Activated naive CD8-positive, alpha-beta T cell treated with anti-CD3 and anti-CD28 coated beads, Interleukin-2, amount 10 ng/mL, durations not matched to agents 7 days and 5 days (primary cell): Measurements from ENCODE around the gene RHOU. TPM values are rescaled to one million over a fixed set of nuclear protein-coding genes. Genes with fewer than 3 reads are reported as not detected.
"Not testable (repeated sequence)": the region's sequence is repeated elsewhere in the genome, so short reads cannot be mapped to it uniquely, and the experiment has no call there.

Experiments used
- ATAC-seq: fragments of 150-1000 bp; cut with Tn5 transposase; one replicate; pipeline ENCODE4 v1.10.0; 2021; ENCODE audit warnings: low read depth, moderate library complexity
- POLR2A ChIA-PET: fragments of 350-600 bp; sonication (Branson Sonifier 250); formaldehyde crosslinking; loops from one replicate; lab custom pipeline; 2021; ENCODE audit warnings: antibody characterized with exemption; lab: Charles Lee
- DNase-seq: peaks from one replicate; pipeline ENCODE4 v3.0.0; 2021
- H3K27ac Mint-ChIP-seq: one replicate; pipeline ENCODE4 v1.8.0; 2022; ENCODE audit warnings: mild to moderate bottlenecking, mixed read lengths
- H3K27me3 Mint-ChIP-seq: one replicate; pipeline ENCODE4 v1.8.0; 2022; ENCODE audit warnings: mild to moderate bottlenecking, moderate library complexity, mixed read lengths
- H3K36me3 Mint-ChIP-seq: one replicate; pipeline ENCODE4 v1.8.0; 2021; ENCODE audit warnings: mild to moderate bottlenecking, mixed read lengths
- H3K4me1 Mint-ChIP-seq: one replicate; pipeline ENCODE4 v1.8.0; 2021; ENCODE audit warnings: mixed read lengths
- H3K4me3 Mint-ChIP-seq: one replicate; pipeline ENCODE4 v1.8.0; 2022; ENCODE audit warnings: mild to moderate bottlenecking, moderate library complexity, mixed read lengths
- H3K9me3 Mint-ChIP-seq: one replicate; pipeline ENCODE4 v1.8.0; 2021; ENCODE audit warnings: mixed read lengths
- total RNA-seq, 2 experiments: library from RNA; stranded (reverse); gene quantifications; one replicate each; pipeline ENCODE4 v1.2.3, GENCODE V29; 2021

RHOU gene
- total RNA-seq, 2 experiments from 2014 or later = 7.5 to 7.7 TPM

GRCh38 chr1:228775946-228776345 lies 40.7 kb downstream of the RHOU start:
- DNase-seq, H3K27ac Mint-ChIP-seq, H3K36me3 Mint-ChIP-seq, H3K9me3 Mint-ChIP-seq, H3K27me3 Mint-ChIP-seq, POLR2A ChIA-PET, ATAC-seq, H3K4me3 Mint-ChIP-seq: not testable (repeated sequence)
- H3K4me1 Mint-ChIP-seq = peaks cover 12% of the 10 kb centered on the region

GRCh38 chr1:228776449-228776848 lies 41.2 kb downstream of the RHOU start:
- ATAC-seq = no peak

GRCh38 chr1:228777236-228777635 lies 42.0 kb downstream of the RHOU start:
- ATAC-seq (no peak), DNase-seq (no peak)
- H3K27me3 Mint-ChIP-seq = peaks cover 6% of the 10 kb centered on the region
- H3K4me1 Mint-ChIP-seq = peaks cover 12% of the 10 kb centered on the region
- no peak overlapping the region for H3K4me3 Mint-ChIP-seq
- no peak overlapping the region for H3K27ac Mint-ChIP-seq
- H3K36me3 Mint-ChIP-seq = no peaks in the 10 kb centered on the region
- no peaks in the 10 kb centered on the region for H3K9me3 Mint-ChIP-seq
- POLR2A ChIA-PET = no interaction called here

More at GRCh38 chr1:228776449-228776848, 41.2 kb downstream of the RHOU start:
- Mint-ChIP-seq H3K4me1 (peaks cover 12% of the 10 kb centered on the region), H3K27me3 (peaks cover 9% of the 10 kb centered on the region), H3K36me3 (no peaks in the 10 kb centered on the region), H3K9me3 (no peaks in the 10 kb centered on the region), H3K4me3 (no peak overlapping the region), H3K27ac (no peak overlapping the region)
- POLR2A ChIA-PET = no interaction called here
- no peak for DNase-seq

GRCh38 chr1:228778026-228778425 lies 42.7 kb downstream of the RHOU start:
- POLR2A ChIA-PET = no interaction called here
- ATAC-seq (no peak), DNase-seq (no peak)
- H3K36me3 Mint-ChIP-seq = no peaks in the 10 kb centered on the region
- H3K9me3 Mint-ChIP-seq = no peaks in the 10 kb centered on the region
- no peak overlapping the region for H3K27ac Mint-ChIP-seq
- H3K4me3 Mint-ChIP-seq = no peak overlapping the region
- H3K27me3 Mint-ChIP-seq = peaks cover 6% of the 10 kb centered on the region
- peaks cover 8% of the 10 kb centered on the region for H3K4me1 Mint-ChIP-seq

- Mint-ChIP-seq H3K36me3 (no peaks in the 10 kb centered on the region), H3K4me3 (no peak overlapping the region), H3K9me3 (no peaks in the 10 kb centered on the region), H3K27me3 (peaks cover 6% of the 10 kb centered on the region), H3K27ac (no peak overlapping the region), H3K4me1 (peaks cover 8% of the 10 kb centered on the region)
- ATAC-seq (no peak), DNase-seq (no peak)
- POLR2A ChIA-PET = no interaction called here
Measured at GRCh38 chr1:228778466-228778865, 43.2 kb downstream of the RHOU start.

GRCh38 chr1:228778961-228779360 lies 43.7 kb downstream of the RHOU start:
- no peaks in the 10 kb centered on the region for H3K36me3 Mint-ChIP-seq
- peaks cover 8% of the 10 kb centered on the region for H3K4me1 Mint-ChIP-seq
- no peaks in the 10 kb centered on the region for H3K9me3 Mint-ChIP-seq
- no peak overlapping the region for H3K27ac Mint-ChIP-seq
- ATAC-seq = no peak
- POLR2A ChIA-PET = no interaction called here
- H3K27me3 Mint-ChIP-seq = peaks cover 6% of the 10 kb centered on the region
- H3K4me3 Mint-ChIP-seq = no peak overlapping the region
- DNase-seq = no peak

- H3K4me3 Mint-ChIP-seq = no peak overlapping the region
- peaks cover 9% of the 10 kb centered on the region for H3K4me1 Mint-ChIP-seq
- H3K27ac Mint-ChIP-seq = no peak overlapping the region
- H3K36me3 Mint-ChIP-seq = no peaks in the 10 kb centered on the region
- H3K9me3 Mint-ChIP-seq = no peaks in the 10 kb centered on the region
- ATAC-seq (no peak), DNase-seq (no peak)
- peaks cover 4% of the 10 kb centered on the region for H3K27me3 Mint-ChIP-seq
- POLR2A ChIA-PET = no interaction called here
Measured at GRCh38 chr1:228781161-228781808, 46.0 kb downstream of the RHOU start.

- H3K4me1 Mint-ChIP-seq = peaks cover 10% of the 10 kb centered on the region
- no peak overlapping the region for H3K27ac Mint-ChIP-seq
- H3K9me3 Mint-ChIP-seq = no peaks in the 10 kb centered on the region
- ATAC-seq (no peak), DNase-seq (no peak)
- H3K27me3 Mint-ChIP-seq = peaks cover 3% of the 10 kb centered on the region
- POLR2A ChIA-PET = no interaction called here
- no peak overlapping the region for H3K4me3 Mint-ChIP-seq
- H3K36me3 Mint-ChIP-seq = no peaks in the 10 kb centered on the region
Measured at GRCh38 chr1:228781809-228782661, 46.8 kb downstream of the RHOU start.

GRCh38 chr1:228782662-228783417 lies 47.6 kb downstream of the RHOU start:
- peaks cover 2% of the 10 kb centered on the region for H3K27me3 Mint-ChIP-seq
- POLR2A ChIA-PET = no interaction called here
- H3K4me1 Mint-ChIP-seq = peaks cover 11% of the 10 kb centered on the region
- H3K36me3 Mint-ChIP-seq = no peaks in the 10 kb centered on the region
- DNase-seq (no peak), ATAC-seq (no peak)
- no peak overlapping the region for H3K27ac Mint-ChIP-seq
- H3K9me3 Mint-ChIP-seq = no peaks in the 10 kb centered on the region
- no peak overlapping the region for H3K4me3 Mint-ChIP-seq

- peaks cover 5% of the 10 kb centered on the region for H3K9me3 Mint-ChIP-seq
- H3K4me1 Mint-ChIP-seq = peaks cover 11% of the 10 kb centered on the region
- POLR2A ChIA-PET = no interaction called here
- H3K36me3 Mint-ChIP-seq = peaks cover 4% of the 10 kb centered on the region
- ATAC-seq (no peak), DNase-seq (no peak)
- no peak overlapping the region for H3K4me3 Mint-ChIP-seq
- no peak overlapping the region for H3K27ac Mint-ChIP-seq
- peaks cover 2% of the 10 kb centered on the region for H3K27me3 Mint-ChIP-seq
Measured at GRCh38 chr1:228783418-228784040, 48.2 kb downstream of the RHOU start.

- no peak overlapping the region for H3K27ac Mint-ChIP-seq
- DNase-seq = no peak
- peaks cover 5% of the 10 kb centered on the region for H3K9me3 Mint-ChIP-seq
- POLR2A ChIA-PET = no interaction called here
- H3K27me3 Mint-ChIP-seq = peaks cover 2% of the 10 kb centered on the region
- H3K36me3 Mint-ChIP-seq = peaks cover 6% of the 10 kb centered on the region
- peaks cover 11% of the 10 kb centered on the region for H3K4me1 Mint-ChIP-seq
- ATAC-seq = no peak
- no peak overlapping the region for H3K4me3 Mint-ChIP-seq
Measured at GRCh38 chr1:228784181-228784580, 48.9 kb downstream of the RHOU start.

- Mint-ChIP-seq H3K27me3 (no peaks in the 10 kb centered on the region), H3K9me3 (peaks cover 5% of the 10 kb centered on the region), H3K4me3 (no peak overlapping the region), H3K36me3 (peaks cover 6% of the 10 kb centered on the region), H3K27ac (no peak overlapping the region), H3K4me1 (peaks cover 14% of the 10 kb centered on the region)
- POLR2A ChIA-PET = no interaction called here
- ATAC-seq (no peak), DNase-seq (no peak)
Measured at GRCh38 chr1:228785366-228786330, 50.4 kb downstream of the RHOU start.
